H9 (cell line): ENCODE results near the gene ERVK3-1. TPM values are rescaled to one million over a fixed set of nuclear protein-coding genes. Genes with fewer than 3 reads are reported as not detected.

Experiments used
- DNase-seq: peaks from one replicate; pipeline ENCODE4 v3.0.0-alpha.2; 2017
- H2AFZ ChIP-seq: one replicate; pipeline ENCODE4 v1.6.1; 2013; ENCODE audit warnings: mild to moderate bottlenecking, low read length, control low read depth, moderate library complexity
- H2AK5ac ChIP-seq: 2 replicates; pipeline ENCODE4 v1.6.1; 2013; ENCODE audit warnings: low read length, control low read depth, mixed read lengths; ENCODE audit not compliant: insufficient read length
- H2BK120ac ChIP-seq: one replicate; pipeline ENCODE4 v1.6.1; 2013; ENCODE audit warnings: low read depth, mild to moderate bottlenecking, low read length, control low read depth, inconsistent platforms; ENCODE audit not compliant: poor library complexity, severe bottlenecking
- H2BK12ac ChIP-seq: 2 replicates; pipeline ENCODE4 v1.6.1; 2013; ENCODE audit warnings: low read length, control low read depth, mixed read lengths, low read depth; ENCODE audit not compliant: insufficient read length
- H2BK15ac ChIP-seq: 2 replicates; pipeline ENCODE4 v1.6.1; 2013; ENCODE audit warnings: low read depth, low read length, control low read depth
- H2BK20ac ChIP-seq: one replicate; pipeline ENCODE4 v1.6.1; 2013; ENCODE audit warnings: low read depth, mild to moderate bottlenecking, low read length, control low read depth, inconsistent platforms; ENCODE audit not compliant: poor library complexity, severe bottlenecking
- H2BK5ac ChIP-seq: 2 replicates; pipeline ENCODE4 v1.6.1; 2013; ENCODE audit warnings: low read length, control low read depth, mixed read lengths; ENCODE audit not compliant: insufficient read length
- H3K14ac ChIP-seq: 2 replicates; pipeline ENCODE4 v1.6.1; 2013; ENCODE audit warnings: low read length, control low read depth; ENCODE audit not compliant: insufficient read depth
- H3K18ac ChIP-seq: 2 replicates; pipeline ENCODE4 v1.6.1; 2013; ENCODE audit warnings: low read depth, mild to moderate bottlenecking, mixed read lengths, low read length, control low read depth; ENCODE audit not compliant: insufficient read length
- H3K23ac ChIP-seq: 2 replicates; pipeline ENCODE4 v1.6.1; 2013; ENCODE audit warnings: low read length, control low read depth, mixed read lengths, low read depth; ENCODE audit not compliant: insufficient read length
- H3K23me2 ChIP-seq: 2 replicates; pipeline ENCODE4 v1.6.1; 2013; ENCODE audit warnings: low read depth, mild to moderate bottlenecking, mixed read lengths, low read length, control low read depth; ENCODE audit not compliant: insufficient read length, poor library complexity, severe bottlenecking
- H3K27ac ChIP-seq: 2 replicates; pipeline ENCODE4 v1.5.1; 2013; ENCODE audit warnings: low read length, control low read depth, mixed read lengths, low read depth; ENCODE audit not compliant: insufficient read length
- H3K27me3 ChIP-seq: 2 replicates; pipeline ENCODE4 v1.6.1; 2013; ENCODE audit warnings: low read length, control low read depth, inconsistent platforms; ENCODE audit not compliant: insufficient read depth
- H3K4ac ChIP-seq: 2 replicates; pipeline ENCODE4 v1.6.1; 2013; ENCODE audit warnings: low read depth, mild to moderate bottlenecking, control low read depth, inconsistent platforms, low read length, moderate library complexity
- H3K4me1 ChIP-seq: 2 replicates; pipeline ENCODE4 v1.6.1; 2013; ENCODE audit warnings: low read length, control low read depth, inconsistent platforms; ENCODE audit not compliant: insufficient read depth
- H3K4me2 ChIP-seq: 2 replicates; pipeline ENCODE4 v1.6.1; 2013; ENCODE audit warnings: low read length, control low read depth, mixed read lengths; ENCODE audit not compliant: insufficient read length, insufficient read depth
- H3K56ac ChIP-seq: 2 replicates; pipeline ENCODE4 v1.6.1; 2013; ENCODE audit warnings: low read depth, mild to moderate bottlenecking, mixed read lengths, low read length, control low read depth; ENCODE audit not compliant: insufficient read length
- H3K79me1 ChIP-seq: 2 replicates; pipeline ENCODE4 v1.6.1; 2013; ENCODE audit warnings: low read depth, mild to moderate bottlenecking, moderate library complexity, low read length, control low read depth, inconsistent platforms; ENCODE audit not compliant: insufficient read depth, poor library complexity, severe bottlenecking
- H3K79me2 ChIP-seq: 2 replicates; pipeline ENCODE4 v1.6.1; 2013; ENCODE audit warnings: low read length, control low read depth, inconsistent platforms; ENCODE audit not compliant: insufficient read depth
- H3K9ac ChIP-seq: 2 replicates; pipeline ENCODE4 v1.6.1; 2013; ENCODE audit warnings: low read length, control low read depth, mixed read lengths; ENCODE audit not compliant: insufficient read length; ENCODE audit errors: extremely low read depth
- H3K9me3 ChIP-seq: one replicate; pipeline ENCODE4 v1.6.1; 2013; ENCODE audit warnings: low read depth, low read length, inconsistent platforms; ENCODE audit not compliant: control insufficient read depth
- H3T11ph ChIP-seq: one replicate; pipeline ENCODE4 v1.6.1; 2013; ENCODE audit warnings: mild to moderate bottlenecking, low read length, control low read depth, inconsistent platforms
- H4K20me1 ChIP-seq: one replicate; pipeline ENCODE4 v1.6.1; 2013; ENCODE audit not compliant: control insufficient read depth, insufficient read length, insufficient read depth
- H4K5ac ChIP-seq: 2 replicates; pipeline ENCODE4 v1.6.1; 2013; ENCODE audit warnings: low read depth, mild to moderate bottlenecking, mixed read lengths, low read length, control low read depth; ENCODE audit not compliant: insufficient read length
- H4K8ac ChIP-seq: replicated peaks from 2 replicates; pipeline ENCODE4 v1.6.1; 2013; ENCODE audit warnings: low read length, control low read depth, mixed read lengths, low read depth; ENCODE audit not compliant: insufficient read length
- H4K91ac ChIP-seq: 2 replicates; pipeline ENCODE4 v1.6.1; 2013; ENCODE audit warnings: low read depth, mild to moderate bottlenecking, moderate library complexity, mixed read lengths, low read length, control low read depth; ENCODE audit not compliant: insufficient read length
- H3K27ac Mint-ChIP-seq, 3 experiments: 2 replicates in 2 of 3; 3 replicates in 1 of 3; pipeline ENCODE4 v1.8.0; 2020 to 2021; ENCODE audit warnings: mixed read lengths in 3 of 3, mild to moderate bottlenecking in 1 of 3, moderate library complexity in 1 of 3
- H3K27me3 Mint-ChIP-seq: 2 replicates; pipeline ENCODE4 v1.8.0; 2021; ENCODE audit warnings: low read depth, mild to moderate bottlenecking, moderate library complexity, mixed read lengths
- H3K36me3 Mint-ChIP-seq, 3 experiments: 2 replicates in 2 of 3; 3 replicates in 1 of 3; pipeline ENCODE4 v1.8.0; 2020 to 2021; ENCODE audit warnings: low read depth in 3 of 3, mixed read lengths in 3 of 3; ENCODE audit not compliant: insufficient read depth in 1 of 3
- H3K4me1 Mint-ChIP-seq, 2 experiments: 2 replicates each; pipeline ENCODE4 v1.8.0; 2020; ENCODE audit warnings: mixed read lengths in 2 of 2
- H3K4me3 Mint-ChIP-seq, 2 experiments: 2 replicates in 1 of 2; 3 replicates in 1 of 2; pipeline ENCODE4 v1.8.0; 2020 to 2021; ENCODE audit warnings: mild to moderate bottlenecking in 2 of 2, mixed read lengths in 2 of 2, moderate library complexity in 1 of 2
- H3K9me3 Mint-ChIP-seq, 2 experiments: 2 replicates in 1 of 2; 3 replicates in 1 of 2; pipeline ENCODE4 v1.8.0; 2020; ENCODE audit warnings: mild to moderate bottlenecking in 2 of 2, mixed read lengths in 2 of 2, moderate library complexity in 1 of 2
- WGBS: extraction: QIAGEN DNeasy Blood & Tissue Kit; methylation state at CpG from one replicate; pipeline ENCODE4 v1.1.7; 2013; ENCODE audit warnings: missing lambda C conversion rate, low lambda C conversion rate, mixed read lengths; ENCODE audit not compliant: insufficient read length; ENCODE audit errors: extremely low coverage; 5-methylcytosine and 5-hydroxymethylcytosine counted together
- total RNA-seq: library from RNA; stranded (reverse); gene quantifications from 2 replicates; pipeline ENCODE4 v1.2.1, GENCODE V29; 2021
- TF ChIP-seq, protein P1 (sequence below): fragments of 200-600 bp; sonication (generic); conservative IDR thresholded peaks from 3 replicates; pipeline ENCODE4 v1.8.0; 2021; ENCODE audit warnings: antibody characterized with exemption, mild to moderate bottlenecking

ERVK3-1 gene
- total RNA-seq, 1 experiment from 2014 or later: 43.7 TPM

DNA sequence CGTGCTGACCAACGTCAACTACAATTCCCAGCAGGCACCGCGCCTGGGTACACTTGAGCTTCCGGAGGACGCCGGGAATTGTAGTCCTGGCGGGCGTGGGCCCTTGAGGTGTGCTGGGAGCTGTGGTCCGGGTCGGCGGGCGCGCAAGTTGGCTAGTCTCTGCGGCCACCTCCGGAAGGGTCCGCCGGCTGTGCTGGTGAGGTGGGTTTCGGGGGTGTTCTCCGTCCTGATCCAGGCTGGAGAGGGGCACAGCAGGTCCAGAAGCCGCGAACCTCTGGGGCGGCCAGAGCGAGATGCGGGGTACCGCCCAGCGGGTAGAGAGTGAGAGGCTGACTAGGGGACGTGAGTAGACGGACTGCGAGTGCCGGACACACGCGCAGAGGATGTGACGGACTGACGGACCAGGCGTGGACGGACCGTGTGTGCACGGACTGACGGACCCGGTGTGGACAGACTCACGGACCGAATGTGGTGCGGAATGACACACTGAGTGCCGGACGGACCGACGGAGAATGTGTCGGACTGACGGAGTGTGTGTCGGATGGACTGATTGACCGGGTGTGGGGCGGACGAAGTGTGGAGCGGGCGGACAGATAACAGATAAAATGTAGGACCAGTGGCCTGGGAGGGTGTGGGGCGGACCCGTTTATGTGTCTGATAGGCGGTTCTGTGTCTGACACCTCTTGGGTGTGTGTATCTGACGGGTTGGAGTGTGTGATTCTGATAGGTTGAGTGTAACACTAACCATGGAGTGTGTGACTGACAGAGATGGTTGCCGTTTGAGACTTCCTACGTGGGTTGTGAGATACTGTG is 21.9 kb downstream of the ERVK3-1 start, which contains the start of gene ZSCAN22:
Gene ZSCAN22 (plus strand): TSS at position 81 of the 813 bp plus-strand sequence. CDS start 7,809 bp downstream, outside the sequence.
- Mint-ChIP-seq H3K9me3 (no peaks in the 10 kb centered on the region), H3K27me3 (no peaks in the 10 kb centered on the region), H3K27ac (no peak within 1 kb of the TSS), H3K4me3 (no peak within 1 kb of the TSS), H3K36me3 (no peaks in the 10 kb centered on the region; a peak in 1 of 7 replicates), H3K4me1 (peaks cover 4 to 5% of the 10 kb centered on the region in 2 experiments; a peak in 3 of 4 replicates)
- H4K91ac ChIP-seq: no peak within 1 kb of the TSS
- peak within 1 kb of the TSS; percentile 76 for H3K18ac ChIP-seq
- H2BK12ac ChIP-seq: no peak within 1 kb of the TSS
- H4K8ac ChIP-seq: peak within 1 kb of the TSS; percentile 49
- H3K9ac ChIP-seq: peak within 1 kb of the TSS; percentile 92
- no peak within 1 kb of the TSS for H2BK120ac ChIP-seq
- H3K56ac ChIP-seq: no peak within 1 kb of the TSS
- no peak within 1 kb of the TSS for H2AFZ ChIP-seq
- TF ChIP-seq, protein P1, sequence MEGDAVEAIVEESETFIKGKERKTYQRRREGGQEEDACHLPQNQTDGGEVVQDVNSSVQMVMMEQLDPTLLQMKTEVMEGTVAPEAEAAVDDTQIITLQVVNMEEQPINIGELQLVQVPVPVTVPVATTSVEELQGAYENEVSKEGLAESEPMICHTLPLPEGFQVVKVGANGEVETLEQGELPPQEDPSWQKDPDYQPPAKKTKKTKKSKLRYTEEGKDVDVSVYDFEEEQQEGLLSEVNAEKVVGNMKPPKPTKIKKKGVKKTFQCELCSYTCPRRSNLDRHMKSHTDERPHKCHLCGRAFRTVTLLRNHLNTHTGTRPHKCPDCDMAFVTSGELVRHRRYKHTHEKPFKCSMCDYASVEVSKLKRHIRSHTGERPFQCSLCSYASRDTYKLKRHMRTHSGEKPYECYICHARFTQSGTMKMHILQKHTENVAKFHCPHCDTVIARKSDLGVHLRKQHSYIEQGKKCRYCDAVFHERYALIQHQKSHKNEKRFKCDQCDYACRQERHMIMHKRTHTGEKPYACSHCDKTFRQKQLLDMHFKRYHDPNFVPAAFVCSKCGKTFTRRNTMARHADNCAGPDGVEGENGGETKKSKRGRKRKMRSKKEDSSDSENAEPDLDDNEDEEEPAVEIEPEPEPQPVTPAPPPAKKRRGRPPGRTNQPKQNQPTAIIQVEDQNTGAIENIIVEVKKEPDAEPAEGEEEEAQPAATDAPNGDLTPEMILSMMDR: no peak
- peak; percentile 96 for DNase-seq
- no peaks in the 10 kb centered on the region for H3K79me2 ChIP-seq
- no peak within 1 kb of the TSS for H2BK15ac ChIP-seq
- no peak within 1 kb of the TSS for H4K5ac ChIP-seq
- no peak within 1 kb of the TSS for H3T11ph ChIP-seq
- H3K4me2 ChIP-seq: peak within 1 kb of the TSS; percentile 86
- H3K4ac ChIP-seq: no peak within 1 kb of the TSS
- H2BK5ac ChIP-seq: no peak within 1 kb of the TSS
- H3K27ac ChIP-seq: no peak within 1 kb of the TSS
- no peaks in the 10 kb centered on the region for H3K79me1 ChIP-seq
- no peaks in the 10 kb centered on the region for H3K27me3 ChIP-seq
- no peak within 1 kb of the TSS for H3K23ac ChIP-seq
- peaks cover 10% of the 10 kb centered on the region for H3K23me2 ChIP-seq
- WGBS: no CpG with 5 or more reads among the region's 62 CpGs
- no peaks in the 10 kb centered on the region for H3K9me3 ChIP-seq
- H4K20me1 ChIP-seq: peaks cover 5% of the 10 kb centered on the region
- H2AK5ac ChIP-seq: no peak within 1 kb of the TSS
- peak within 1 kb of the TSS; percentile 76; the same call in 1 of the 2 replicates for H3K14ac ChIP-seq
- no peak within 1 kb of the TSS for H2BK20ac ChIP-seq
- H3K4me1 ChIP-seq: no peaks in the 10 kb centered on the region
